H9 (cell line): ENCODE data around the gene PRLH. TPM values are rescaled to one million over a fixed set of nuclear protein-coding genes. Genes with fewer than 3 reads are reported as not detected.

Source experiments
- DNase-seq: peaks from one replicate; pipeline ENCODE4 v3.0.0-alpha.2; 2017
- H2AFZ ChIP-seq: one replicate; pipeline ENCODE4 v1.6.1; 2013; ENCODE audit warnings: mild to moderate bottlenecking, low read length, control low read depth, moderate library complexity
- H2AK5ac ChIP-seq: 2 replicates; pipeline ENCODE4 v1.6.1; 2013; ENCODE audit warnings: low read length, control low read depth, mixed read lengths; ENCODE audit not compliant: insufficient read length
- H2BK120ac ChIP-seq: one replicate; pipeline ENCODE4 v1.6.1; 2013; ENCODE audit warnings: low read depth, mild to moderate bottlenecking, low read length, control low read depth, inconsistent platforms; ENCODE audit not compliant: poor library complexity, severe bottlenecking
- H2BK12ac ChIP-seq: 2 replicates; pipeline ENCODE4 v1.6.1; 2013; ENCODE audit warnings: low read length, control low read depth, mixed read lengths, low read depth; ENCODE audit not compliant: insufficient read length
- H2BK15ac ChIP-seq: 2 replicates; pipeline ENCODE4 v1.6.1; 2013; ENCODE audit warnings: low read depth, low read length, control low read depth
- H2BK20ac ChIP-seq: one replicate; pipeline ENCODE4 v1.6.1; 2013; ENCODE audit warnings: low read depth, mild to moderate bottlenecking, low read length, control low read depth, inconsistent platforms; ENCODE audit not compliant: poor library complexity, severe bottlenecking
- H2BK5ac ChIP-seq: 2 replicates; pipeline ENCODE4 v1.6.1; 2013; ENCODE audit warnings: low read length, control low read depth, mixed read lengths; ENCODE audit not compliant: insufficient read length
- H3K14ac ChIP-seq: 2 replicates; pipeline ENCODE4 v1.6.1; 2013; ENCODE audit warnings: low read length, control low read depth; ENCODE audit not compliant: insufficient read depth
- H3K18ac ChIP-seq: 2 replicates; pipeline ENCODE4 v1.6.1; 2013; ENCODE audit warnings: low read depth, mild to moderate bottlenecking, mixed read lengths, low read length, control low read depth; ENCODE audit not compliant: insufficient read length
- H3K23ac ChIP-seq: 2 replicates; pipeline ENCODE4 v1.6.1; 2013; ENCODE audit warnings: low read length, control low read depth, mixed read lengths, low read depth; ENCODE audit not compliant: insufficient read length
- H3K23me2 ChIP-seq: 2 replicates; pipeline ENCODE4 v1.6.1; 2013; ENCODE audit warnings: low read depth, mild to moderate bottlenecking, mixed read lengths, low read length, control low read depth; ENCODE audit not compliant: insufficient read length, poor library complexity, severe bottlenecking
- H3K27ac ChIP-seq: 2 replicates; pipeline ENCODE4 v1.5.1; 2013; ENCODE audit warnings: low read length, control low read depth, mixed read lengths, low read depth; ENCODE audit not compliant: insufficient read length
- H3K27me3 ChIP-seq: 2 replicates; pipeline ENCODE4 v1.6.1; 2013; ENCODE audit warnings: low read length, control low read depth, inconsistent platforms; ENCODE audit not compliant: insufficient read depth
- H3K4ac ChIP-seq: 2 replicates; pipeline ENCODE4 v1.6.1; 2013; ENCODE audit warnings: low read depth, mild to moderate bottlenecking, control low read depth, inconsistent platforms, low read length, moderate library complexity
- H3K4me1 ChIP-seq: 2 replicates; pipeline ENCODE4 v1.6.1; 2013; ENCODE audit warnings: low read length, control low read depth, inconsistent platforms; ENCODE audit not compliant: insufficient read depth
- H3K4me2 ChIP-seq: 2 replicates; pipeline ENCODE4 v1.6.1; 2013; ENCODE audit warnings: low read length, control low read depth, mixed read lengths; ENCODE audit not compliant: insufficient read length, insufficient read depth
- H3K56ac ChIP-seq: 2 replicates; pipeline ENCODE4 v1.6.1; 2013; ENCODE audit warnings: low read depth, mild to moderate bottlenecking, mixed read lengths, low read length, control low read depth; ENCODE audit not compliant: insufficient read length
- H3K79me1 ChIP-seq: 2 replicates; pipeline ENCODE4 v1.6.1; 2013; ENCODE audit warnings: low read depth, mild to moderate bottlenecking, moderate library complexity, low read length, control low read depth, inconsistent platforms; ENCODE audit not compliant: insufficient read depth, poor library complexity, severe bottlenecking
- H3K79me2 ChIP-seq: 2 replicates; pipeline ENCODE4 v1.6.1; 2013; ENCODE audit warnings: low read length, control low read depth, inconsistent platforms; ENCODE audit not compliant: insufficient read depth
- H3K9ac ChIP-seq: 2 replicates; pipeline ENCODE4 v1.6.1; 2013; ENCODE audit warnings: low read length, control low read depth, mixed read lengths; ENCODE audit not compliant: insufficient read length; ENCODE audit errors: extremely low read depth
- H3K9me3 ChIP-seq: one replicate; pipeline ENCODE4 v1.6.1; 2013; ENCODE audit warnings: low read depth, low read length, inconsistent platforms; ENCODE audit not compliant: control insufficient read depth
- H3T11ph ChIP-seq: one replicate; pipeline ENCODE4 v1.6.1; 2013; ENCODE audit warnings: mild to moderate bottlenecking, low read length, control low read depth, inconsistent platforms
- H4K20me1 ChIP-seq: one replicate; pipeline ENCODE4 v1.6.1; 2013; ENCODE audit not compliant: control insufficient read depth, insufficient read length, insufficient read depth
- H4K5ac ChIP-seq: 2 replicates; pipeline ENCODE4 v1.6.1; 2013; ENCODE audit warnings: low read depth, mild to moderate bottlenecking, mixed read lengths, low read length, control low read depth; ENCODE audit not compliant: insufficient read length
- H4K8ac ChIP-seq: replicated peaks from 2 replicates; pipeline ENCODE4 v1.6.1; 2013; ENCODE audit warnings: low read length, control low read depth, mixed read lengths, low read depth; ENCODE audit not compliant: insufficient read length
- H4K91ac ChIP-seq: 2 replicates; pipeline ENCODE4 v1.6.1; 2013; ENCODE audit warnings: low read depth, mild to moderate bottlenecking, moderate library complexity, mixed read lengths, low read length, control low read depth; ENCODE audit not compliant: insufficient read length
- H3K27ac Mint-ChIP-seq, 3 experiments: 2 replicates in 2 of 3; 3 replicates in 1 of 3; pipeline ENCODE4 v1.8.0; 2020 to 2021; ENCODE audit warnings: mixed read lengths in 3 of 3, mild to moderate bottlenecking in 1 of 3, moderate library complexity in 1 of 3
- H3K27me3 Mint-ChIP-seq: 2 replicates; pipeline ENCODE4 v1.8.0; 2021; ENCODE audit warnings: low read depth, mild to moderate bottlenecking, moderate library complexity, mixed read lengths
- H3K36me3 Mint-ChIP-seq, 3 experiments: 2 replicates in 2 of 3; 3 replicates in 1 of 3; pipeline ENCODE4 v1.8.0; 2020 to 2021; ENCODE audit warnings: low read depth in 3 of 3, mixed read lengths in 3 of 3; ENCODE audit not compliant: insufficient read depth in 1 of 3
- H3K4me1 Mint-ChIP-seq, 2 experiments: 2 replicates each; pipeline ENCODE4 v1.8.0; 2020; ENCODE audit warnings: mixed read lengths in 2 of 2
- H3K4me3 Mint-ChIP-seq, 2 experiments: 2 replicates in 1 of 2; 3 replicates in 1 of 2; pipeline ENCODE4 v1.8.0; 2020 to 2021; ENCODE audit warnings: mild to moderate bottlenecking in 2 of 2, mixed read lengths in 2 of 2, moderate library complexity in 1 of 2
- H3K9me3 Mint-ChIP-seq, 2 experiments: 2 replicates in 1 of 2; 3 replicates in 1 of 2; pipeline ENCODE4 v1.8.0; 2020; ENCODE audit warnings: mild to moderate bottlenecking in 2 of 2, mixed read lengths in 2 of 2, moderate library complexity in 1 of 2
- CTCF ChIP-seq: fragments of 200-600 bp; sonication (generic); conservative IDR thresholded peaks from 3 replicates; pipeline ENCODE4 v1.8.0; 2021; ENCODE audit warnings: antibody characterized with exemption, mild to moderate bottlenecking
- WGBS: extraction: QIAGEN DNeasy Blood & Tissue Kit; methylation state at CpG from one replicate; pipeline ENCODE4 v1.1.7; 2013; ENCODE audit warnings: missing lambda C conversion rate, low lambda C conversion rate, mixed read lengths; ENCODE audit not compliant: insufficient read length; ENCODE audit errors: extremely low coverage; 5-methylcytosine and 5-hydroxymethylcytosine counted together
- total RNA-seq: library from RNA; stranded (reverse); gene quantifications from 2 replicates; pipeline ENCODE4 v1.2.1, GENCODE V29; 2021

PRLH gene
- total RNA-seq, 1 experiment from 2014 or later, result not detected

GRCh38 chr2:237547841-237548416, 18.4 kb upstream of the PRLH start:
- Mint-ChIP-seq H3K27me3 (peaks cover under 1% of the 10 kb centered on the region), H3K27ac (no peak overlapping the region), H3K4me3 (no peak overlapping the region), H3K9me3 (peaks cover 0 to 5% of the 10 kb centered on the region in 2 experiments; a peak in 2 of 5 replicates), H3K4me1 (peaks cover 2% of the 10 kb centered on the region in 2 experiments; a peak in 2 of 4 replicates), H3K36me3 (peaks cover 0 to 3% (median 0%) of the 10 kb centered on the region in 3 experiments; a peak in 1 of 7 replicates)
- H3K27ac ChIP-seq, result no peak overlapping the region
- no peak overlapping the region for H2BK12ac ChIP-seq
- TF ChIP-seq CTCF, result no peak
- no peaks in the 10 kb centered on the region for H4K20me1 ChIP-seq
- DNase-seq, result peak; percentile 51
- no peak overlapping the region for H4K8ac ChIP-seq
- no peak overlapping the region for H2BK20ac ChIP-seq
- no peaks in the 10 kb centered on the region for H3K23me2 ChIP-seq
- no peak overlapping the region for H4K91ac ChIP-seq
- H2BK5ac ChIP-seq, result no peak overlapping the region
- H3K4ac ChIP-seq, result no peak overlapping the region
- H3K4me1 ChIP-seq, result no peaks in the 10 kb centered on the region; the same call in 1 of the 2 replicates
- no peak overlapping the region for H3T11ph ChIP-seq
- no peak overlapping the region for H4K5ac ChIP-seq
- H3K27me3 ChIP-seq, result no peaks in the 10 kb centered on the region
- no peak overlapping the region for H2AK5ac ChIP-seq
- no CpG with 5 or more reads among the region's 11 CpGs for WGBS
- H3K14ac ChIP-seq, result no peak overlapping the region
- H3K79me2 ChIP-seq, result no peaks in the 10 kb centered on the region
- H3K4me2 ChIP-seq, result no peak overlapping the region
- H2BK15ac ChIP-seq, result no peak overlapping the region
- H3K9me3 ChIP-seq, result peaks cover 4% of the 10 kb centered on the region
- H3K23ac ChIP-seq, result no peak overlapping the region
- H3K9ac ChIP-seq, result no peak overlapping the region
- H3K18ac ChIP-seq, result no peak overlapping the region
- no peak overlapping the region for H3K56ac ChIP-seq
- no peak overlapping the region for H2AFZ ChIP-seq
- no peak overlapping the region for H2BK120ac ChIP-seq
- no peaks in the 10 kb centered on the region for H3K79me1 ChIP-seq
